CD4-positive, alpha-beta T cell treated with Interleukin-17A for 1 hour (primary cell): ENCODE results near the gene SNAI3.
A peak's percentile ranks its signal among the peaks of the same experiment; 100 is the strongest.

Source experiments
- DNase-seq: peaks from one replicate; pipeline ENCODE4 v3.0.0-alpha.2; 2020

Gene SNAI3

GRCh38 chr16:88721236-88721635 lies 34.9 kb upstream of the SNAI3 start:
- no peak for DNase-seq

- DNase-seq = no peak
Measured at GRCh38 chr16:88720396-88720970, 34.2 kb upstream of the SNAI3 start.

- DNase-seq = no peak
Measured at GRCh38 chr16:88719933-88720296, 33.6 kb upstream of the SNAI3 start.

- DNase-seq = no peak
Measured at GRCh38 chr16:88719267-88719932, 33.1 kb upstream of the SNAI3 start.

GRCh38 chr16:88718178-88718577 lies 31.9 kb upstream of the SNAI3 start:
- DNase-seq = no peak

- no peak for DNase-seq
Measured at GRCh38 chr16:88716601-88717001, 30.3 kb upstream of the SNAI3 start.

GRCh38 chr16:88716201-88716600 lies 29.9 kb upstream of the SNAI3 start:
- DNase-seq = no peak

- no peak for DNase-seq
Measured at GRCh38 chr16:88715312-88716190, 29.2 kb upstream of the SNAI3 start.

GRCh38 chr16:88714420-88715302 lies 28.4 kb upstream of the SNAI3 start:
- DNase-seq = no peak

- DNase-seq = no peak
Measured at GRCh38 chr16:88713568-88714419, 27.5 kb upstream of the SNAI3 start.

GRCh38 chr16:88713054-88713453 lies 26.7 kb upstream of the SNAI3 start:
- DNase-seq = no peak

GRCh38 chr16:88712362-88712979 lies 26.2 kb upstream of the SNAI3 start:
- DNase-seq = no peak

- no peak for DNase-seq
Measured at GRCh38 chr16:88711750-88712340, 25.5 kb upstream of the SNAI3 start.

- DNase-seq = no peak
Measured at GRCh38 chr16:88710556-88710955, 24.2 kb upstream of the SNAI3 start.

GRCh38 chr16:88706965-88707826 lies 20.9 kb upstream of the SNAI3 start:
- no peak for DNase-seq

GRCh38 chr16:88706229-88706964 lies 20.1 kb upstream of the SNAI3 start, which contains the start of the genes CTU2 and RNF166:
TSS of gene CTU2 (plus strand) at chr16:88706503. CDS start at chr16:88706531, 28 bp downstream.
TSS of gene RNF166 (minus strand) at chr16:88706408. CDS start at chr16:88706325, 83 bp downstream.
- peak; percentile 89 for DNase-seq

GRCh38 chr16:88705801-88706228 lies 19.5 kb upstream of the SNAI3 start:
- DNase-seq = no peak

GRCh38 chr16:88705076-88705684 lies 18.9 kb upstream of the SNAI3 start:
- peak; percentile 50 for DNase-seq
